Urothelium cell line (cell line): ENCODE data around the gene C19orf73.

Experiments used
- DNase-seq: peaks from one replicate; pipeline ENCODE4 v3.0.0; 2011; ENCODE audit warnings: low spot score, mixed read lengths
- FAIRE-seq: peaks from 2 replicates; lab custom pipeline; 2011; peaks lifted over from hg19 to GRCh38; lab: Jason Lieb, UNC

C19orf73 gene

DNA sequence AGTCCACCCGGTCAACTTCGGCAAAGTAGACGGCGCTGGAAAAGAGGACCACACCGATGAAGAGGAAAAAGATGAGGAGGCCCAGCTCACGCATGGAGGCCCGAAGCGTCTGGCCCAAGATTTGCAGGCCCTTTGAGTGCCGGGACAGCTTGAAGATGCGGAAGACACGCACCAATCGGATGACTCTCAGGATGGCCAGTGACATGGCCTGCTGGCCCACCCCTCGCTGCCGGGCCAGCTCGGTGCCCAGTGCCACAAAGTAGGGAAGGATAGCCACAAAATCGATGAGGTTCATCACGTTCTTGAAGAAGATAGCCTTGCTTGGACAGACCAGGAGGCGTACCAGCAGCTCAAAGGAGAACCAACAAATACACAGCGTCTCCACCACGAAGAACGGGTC, 48.5 kb downstream of the C19orf73 start:
- DNase-seq (no peak), FAIRE-seq (no peak)

DNA sequence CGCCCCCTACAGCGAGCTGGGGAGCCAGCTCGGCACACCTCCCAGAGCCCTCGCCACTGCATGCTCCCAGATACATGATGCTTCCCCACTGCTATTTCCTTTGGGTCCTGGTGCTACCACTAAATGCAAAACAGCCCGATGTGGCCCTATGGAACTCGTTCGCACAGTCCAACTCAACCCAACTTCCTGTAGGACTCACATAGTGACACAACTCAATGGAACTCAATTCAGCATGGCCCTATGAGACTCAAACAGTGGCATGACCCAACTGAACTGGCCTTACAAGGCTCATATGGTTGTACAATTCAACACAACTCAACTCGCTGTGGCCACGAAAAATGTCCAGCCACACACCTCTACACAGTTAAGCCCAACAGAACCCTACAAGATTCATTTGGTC, 49.9 kb downstream of the C19orf73 start:
- no peak for FAIRE-seq

More for the DNA sequence above, 49.9 kb downstream of the C19orf73 start:
- DNase-seq = no peak
